Mesothelial cell of epicardium (in vitro differentiated cells): ENCODE results near the gene SLC12A4. TPM values are rescaled to one million over a fixed set of nuclear protein-coding genes. Genes with fewer than 3 reads are reported as not detected.

Source experiments
- DNase-seq, 2 experiments: peaks; one replicate each; pipeline ENCODE4 v3.0.0; 2021; ENCODE audit warnings: low spot score in 2 of 2; ENCODE audit not compliant: unreplicated experiment in 2 of 2
- H3K27ac Mint-ChIP-seq: 2 replicates; pipeline ENCODE4 v1.8.0; 2021; ENCODE audit warnings: mixed read lengths
- H3K27me3 Mint-ChIP-seq: 2 replicates; pipeline ENCODE4 v1.8.0; 2021; ENCODE audit warnings: low read depth, mixed read lengths
- H3K36me3 Mint-ChIP-seq: 2 replicates; pipeline ENCODE4 v1.8.0; 2021; ENCODE audit warnings: mixed read lengths
- H3K4me1 Mint-ChIP-seq: 2 replicates; pipeline ENCODE4 v1.8.0; 2021; ENCODE audit warnings: mixed read lengths
- H3K4me3 Mint-ChIP-seq: 2 replicates; pipeline ENCODE4 v1.8.0; 2021; ENCODE audit warnings: mild to moderate bottlenecking, moderate library complexity, mixed read lengths
- H3K9me3 Mint-ChIP-seq: 2 replicates; pipeline ENCODE4 v1.8.0; 2021; ENCODE audit warnings: mixed read lengths
- total RNA-seq: library from RNA; stranded (reverse); gene quantifications from 3 replicates; pipeline ENCODE4 v1.2.1, GENCODE V29; 2021
- TF ChIP-seq, protein P1 (sequence below): fragments of 200-600 bp; sonication (generic); IDR thresholded peaks from one replicate; pipeline ENCODE4 v1.5.0; 2021; ENCODE audit warnings: antibody characterized with exemption; ENCODE audit not compliant: unreplicated experiment

The SLC12A4 gene
- total RNA-seq, 1 donor from 2014 or later: 155 TPM

DNA sequence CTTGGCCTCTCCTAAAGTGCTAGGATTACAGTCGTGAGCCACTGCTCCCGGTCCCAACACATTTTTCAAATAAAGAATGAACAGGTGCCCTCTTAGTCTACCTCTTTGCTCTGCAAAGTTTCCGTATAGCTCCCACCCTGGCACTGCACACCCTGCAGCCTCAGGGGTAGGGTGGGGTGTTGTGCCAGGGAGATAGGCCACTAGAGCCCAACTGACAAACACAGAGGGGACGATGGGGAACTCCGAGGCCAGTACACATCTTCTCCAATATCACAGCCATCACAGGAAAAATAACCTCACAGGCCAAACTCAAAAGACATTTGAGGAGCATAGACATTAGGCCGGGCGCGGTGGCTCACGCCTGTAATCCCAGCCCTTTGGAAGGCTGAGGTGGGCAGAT lies 2.7 kb upstream of the SLC12A4 start:
- no peak overlapping the region for H3K27ac Mint-ChIP-seq
- H3K4me3 Mint-ChIP-seq: no peak overlapping the region
- TF ChIP-seq, protein P1, sequence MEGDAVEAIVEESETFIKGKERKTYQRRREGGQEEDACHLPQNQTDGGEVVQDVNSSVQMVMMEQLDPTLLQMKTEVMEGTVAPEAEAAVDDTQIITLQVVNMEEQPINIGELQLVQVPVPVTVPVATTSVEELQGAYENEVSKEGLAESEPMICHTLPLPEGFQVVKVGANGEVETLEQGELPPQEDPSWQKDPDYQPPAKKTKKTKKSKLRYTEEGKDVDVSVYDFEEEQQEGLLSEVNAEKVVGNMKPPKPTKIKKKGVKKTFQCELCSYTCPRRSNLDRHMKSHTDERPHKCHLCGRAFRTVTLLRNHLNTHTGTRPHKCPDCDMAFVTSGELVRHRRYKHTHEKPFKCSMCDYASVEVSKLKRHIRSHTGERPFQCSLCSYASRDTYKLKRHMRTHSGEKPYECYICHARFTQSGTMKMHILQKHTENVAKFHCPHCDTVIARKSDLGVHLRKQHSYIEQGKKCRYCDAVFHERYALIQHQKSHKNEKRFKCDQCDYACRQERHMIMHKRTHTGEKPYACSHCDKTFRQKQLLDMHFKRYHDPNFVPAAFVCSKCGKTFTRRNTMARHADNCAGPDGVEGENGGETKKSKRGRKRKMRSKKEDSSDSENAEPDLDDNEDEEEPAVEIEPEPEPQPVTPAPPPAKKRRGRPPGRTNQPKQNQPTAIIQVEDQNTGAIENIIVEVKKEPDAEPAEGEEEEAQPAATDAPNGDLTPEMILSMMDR: no peak
- DNase-seq: no peak
- peaks cover 20% of the 10 kb centered on the region for H3K4me1 Mint-ChIP-seq
- no peaks in the 10 kb centered on the region for H3K9me3 Mint-ChIP-seq
- H3K36me3 Mint-ChIP-seq: no peaks in the 10 kb centered on the region
- no peaks in the 10 kb centered on the region for H3K27me3 Mint-ChIP-seq

DNA sequence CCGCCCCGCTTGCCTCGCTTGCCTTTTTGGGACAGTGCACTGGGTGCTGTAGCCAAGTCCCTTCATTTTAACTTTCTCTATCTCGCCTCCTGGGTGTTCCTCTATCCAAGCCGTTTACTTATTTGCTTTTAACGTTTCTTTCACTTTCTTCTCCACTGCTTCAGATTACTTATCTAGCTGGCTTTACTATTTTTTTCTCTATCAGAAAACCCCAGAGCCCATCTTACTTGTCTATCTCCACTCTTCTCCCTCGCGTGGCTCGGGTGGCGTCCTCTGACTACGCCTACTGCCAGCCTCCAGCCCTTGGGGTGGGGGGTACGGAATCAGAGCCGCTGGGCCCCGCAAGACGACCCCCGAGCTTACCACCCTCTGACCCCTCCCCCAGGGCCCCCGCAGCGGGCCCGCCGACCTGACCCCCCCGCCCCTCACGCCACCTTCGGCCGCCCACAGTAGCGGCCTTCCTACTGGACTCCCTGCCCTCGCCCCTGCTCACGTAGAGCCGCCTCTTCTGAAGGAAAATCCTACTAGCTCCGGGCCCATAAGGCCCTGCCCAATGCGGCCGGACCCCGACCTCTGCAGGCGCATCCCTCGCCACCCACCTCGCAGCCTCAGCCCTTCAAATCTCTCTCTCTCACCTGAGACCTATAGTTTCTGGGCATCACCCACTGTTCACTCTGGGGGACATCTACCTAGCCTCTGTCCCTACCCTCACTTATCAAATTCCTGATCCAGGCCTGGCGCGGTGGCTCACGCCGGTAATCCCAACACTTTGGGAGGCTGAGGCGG lies 1.0 kb upstream of the SLC12A4 start:
- no peak for DNase-seq
- H3K36me3 Mint-ChIP-seq: no peaks in the 10 kb centered on the region
- TF ChIP-seq, protein P1: no peak
- peak overlapping the region; percentile 100 for H3K4me3 Mint-ChIP-seq
- H3K4me1 Mint-ChIP-seq: peaks cover 36% of the 10 kb centered on the region
- no peaks in the 10 kb centered on the region for H3K9me3 Mint-ChIP-seq
- H3K27ac Mint-ChIP-seq: peak overlapping the region; percentile 88
- H3K27me3 Mint-ChIP-seq: no peaks in the 10 kb centered on the region

DNA sequence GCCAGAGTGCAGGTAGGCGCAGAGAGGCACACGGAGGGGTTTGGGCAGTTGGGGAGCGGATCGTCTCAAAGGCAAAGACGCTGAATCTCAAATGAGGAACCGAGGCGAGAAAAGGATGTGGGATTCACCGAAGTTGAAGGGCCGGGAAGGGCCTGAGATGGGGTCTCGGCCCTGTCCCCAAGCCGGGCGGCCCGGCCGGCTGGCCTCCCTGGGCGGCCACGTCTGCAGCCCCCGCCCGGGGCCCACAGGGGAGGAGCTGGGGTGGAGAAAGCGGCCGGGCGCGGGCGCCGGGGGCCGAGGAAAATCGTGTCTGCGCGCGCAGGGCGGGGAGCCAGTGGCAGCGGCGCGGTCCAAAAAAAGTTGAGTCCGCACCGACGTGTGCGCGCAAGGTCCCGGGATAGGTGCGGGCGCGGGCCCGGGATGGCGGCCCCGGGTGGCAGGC lies 458 bp downstream of the SLC12A4 start:
- H3K27ac Mint-ChIP-seq: peak overlapping the region; percentile 100
- no peaks in the 10 kb centered on the region for H3K27me3 Mint-ChIP-seq
- peak overlapping the region; percentile 100 for H3K4me3 Mint-ChIP-seq
- TF ChIP-seq, protein P1: no peak
- DNase-seq: peak in 1 of 2 experiments; percentile 66
- H3K36me3 Mint-ChIP-seq: peaks cover under 1% of the 10 kb centered on the region
- H3K9me3 Mint-ChIP-seq: no peaks in the 10 kb centered on the region
- peaks cover 39% of the 10 kb centered on the region for H3K4me1 Mint-ChIP-seq

DNA sequence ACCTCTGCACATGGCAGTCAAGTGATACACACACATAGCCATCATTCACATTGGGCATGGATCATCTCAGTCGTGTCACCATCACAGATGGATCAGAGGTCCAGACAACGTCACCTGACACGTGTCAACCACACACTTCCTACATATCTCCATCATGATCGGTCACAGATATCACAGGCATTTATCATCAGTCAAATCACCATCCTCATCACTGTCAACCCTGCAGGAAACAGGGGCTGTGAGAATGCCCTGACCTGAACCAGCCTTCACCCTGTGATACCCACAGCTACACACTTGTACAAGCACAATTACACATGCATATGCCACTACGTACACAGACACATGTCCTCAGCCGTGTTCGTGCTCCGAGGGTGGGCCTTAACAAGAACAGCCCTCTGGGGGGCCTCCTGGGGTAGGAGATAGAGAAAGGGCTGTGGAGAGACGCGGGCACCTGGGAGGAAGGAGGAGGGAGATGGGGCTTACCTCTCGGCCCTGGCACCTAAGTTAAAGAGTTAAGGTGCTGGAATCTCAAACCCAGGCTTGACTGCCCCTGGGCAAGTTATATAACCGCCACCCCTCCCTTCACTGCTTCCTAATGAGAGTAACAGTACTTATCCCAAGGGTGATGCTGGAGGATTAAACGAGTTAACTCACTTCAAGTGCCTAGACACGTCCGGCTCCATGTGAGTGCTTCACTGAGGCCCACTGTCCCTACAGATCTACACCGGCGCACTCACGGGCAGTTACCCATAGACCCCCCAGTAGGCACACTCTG lies 1.1 kb downstream of the SLC12A4 start:
- Mint-ChIP-seq H3K36me3 (peaks cover 4% of the 10 kb centered on the region), H3K4me3 (peak overlapping the region; percentile 100), H3K27me3 (no peaks in the 10 kb centered on the region), H3K4me1 (peaks cover 39% of the 10 kb centered on the region), H3K27ac (peak overlapping the region; percentile 100), H3K9me3 (no peaks in the 10 kb centered on the region)
- TF ChIP-seq, protein P1: no peak
- no peak for DNase-seq

DNA sequence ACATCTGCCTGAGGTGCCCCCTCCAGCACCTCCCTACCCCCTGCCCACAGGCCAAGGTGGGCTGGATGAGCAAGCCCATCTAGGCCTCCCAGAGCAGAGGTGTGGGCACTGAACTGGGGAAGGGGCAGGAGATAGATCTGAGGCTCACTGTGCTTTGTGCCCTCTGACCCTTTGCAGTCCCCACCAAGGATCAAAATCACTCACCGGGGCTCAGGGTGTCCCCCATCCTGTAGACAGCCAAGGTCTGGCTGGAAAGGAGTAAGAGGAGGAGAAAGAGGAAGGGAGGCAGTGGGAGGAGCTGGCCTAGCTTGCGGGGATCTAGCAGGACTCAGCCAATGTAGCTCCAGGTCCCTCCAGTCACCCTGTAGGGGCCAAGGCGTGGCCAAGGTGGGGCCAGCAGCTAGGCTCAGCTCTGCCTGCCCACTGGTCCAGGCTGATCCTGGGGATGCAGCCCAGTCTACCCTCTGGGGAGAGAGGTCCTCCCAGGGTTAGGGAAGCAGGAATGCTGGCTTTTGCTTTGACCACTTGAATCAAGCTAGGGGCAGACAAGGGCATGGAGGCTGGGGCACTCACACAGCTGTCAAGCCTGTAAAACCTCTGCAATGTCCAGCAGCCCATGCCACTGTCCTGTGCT lies 1.8 kb downstream of the SLC12A4 start:
- Mint-ChIP-seq H3K4me3 (peak overlapping the region; percentile 100), H3K4me1 (peaks cover 39% of the 10 kb centered on the region), H3K27ac (peak overlapping the region; percentile 100), H3K9me3 (no peaks in the 10 kb centered on the region), H3K27me3 (no peaks in the 10 kb centered on the region), H3K36me3 (peaks cover 10% of the 10 kb centered on the region)
- no peak for DNase-seq
- TF ChIP-seq, protein P1: no peak
